ENCODE measurements around the gene TMEM87A.

TMEM87A gene

GRCh38 chr15:42213511-42213910 lies 59.7 kb downstream of the TMEM87A start:
- TF ChIP-seq, protein P1, sequence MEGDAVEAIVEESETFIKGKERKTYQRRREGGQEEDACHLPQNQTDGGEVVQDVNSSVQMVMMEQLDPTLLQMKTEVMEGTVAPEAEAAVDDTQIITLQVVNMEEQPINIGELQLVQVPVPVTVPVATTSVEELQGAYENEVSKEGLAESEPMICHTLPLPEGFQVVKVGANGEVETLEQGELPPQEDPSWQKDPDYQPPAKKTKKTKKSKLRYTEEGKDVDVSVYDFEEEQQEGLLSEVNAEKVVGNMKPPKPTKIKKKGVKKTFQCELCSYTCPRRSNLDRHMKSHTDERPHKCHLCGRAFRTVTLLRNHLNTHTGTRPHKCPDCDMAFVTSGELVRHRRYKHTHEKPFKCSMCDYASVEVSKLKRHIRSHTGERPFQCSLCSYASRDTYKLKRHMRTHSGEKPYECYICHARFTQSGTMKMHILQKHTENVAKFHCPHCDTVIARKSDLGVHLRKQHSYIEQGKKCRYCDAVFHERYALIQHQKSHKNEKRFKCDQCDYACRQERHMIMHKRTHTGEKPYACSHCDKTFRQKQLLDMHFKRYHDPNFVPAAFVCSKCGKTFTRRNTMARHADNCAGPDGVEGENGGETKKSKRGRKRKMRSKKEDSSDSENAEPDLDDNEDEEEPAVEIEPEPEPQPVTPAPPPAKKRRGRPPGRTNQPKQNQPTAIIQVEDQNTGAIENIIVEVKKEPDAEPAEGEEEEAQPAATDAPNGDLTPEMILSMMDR (IDR thresholded peaks at IDR 0.05; ENCODE audit: control insufficient read depth, insufficient read depth, low read depth, low read length, missing control alignments), result no peak
- no peak for DNase-seq (ENCODE audit: low read depth)
- no peak overlapping the region for H3K4me3 ChIP-seq (ENCODE audit: control insufficient read depth, low read depth, low read length)

DNA sequence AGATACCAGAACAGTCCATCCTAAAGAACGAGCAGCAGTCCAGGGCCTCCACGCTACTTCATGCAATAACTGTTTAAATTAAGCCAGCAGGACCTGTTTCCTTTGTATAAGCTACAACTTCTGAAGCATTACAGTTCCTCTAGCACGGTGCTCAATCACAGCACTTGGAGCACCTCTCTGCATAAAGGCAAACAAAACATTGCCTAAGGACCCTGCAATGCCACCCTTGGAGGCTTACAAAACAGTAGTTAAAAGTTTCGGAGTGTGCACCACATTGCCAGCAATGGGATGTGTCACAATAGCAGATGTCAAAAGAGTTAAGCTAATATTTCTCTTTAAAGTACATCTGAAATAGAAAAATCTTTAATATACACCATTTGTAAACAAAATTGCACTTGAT lies 62.5 kb downstream of the TMEM87A start:
- TF ChIP-seq, protein P1 (IDR thresholded peaks at IDR 0.05; ENCODE audit: control insufficient read depth, insufficient read depth, low read depth, low read length, missing control alignments), result no peak
- DNase-seq (ENCODE audit: low read depth), result no peak
- H3K4me3 ChIP-seq (ENCODE audit: control insufficient read depth, low read depth, low read length), result no peak overlapping the region

- TF ChIP-seq, protein P1 (IDR thresholded peaks at IDR 0.05; ENCODE audit: control insufficient read depth, insufficient read depth, low read depth, low read length, missing control alignments), result no peak
- H3K4me3 ChIP-seq (ENCODE audit: control insufficient read depth, low read depth, low read length), result peak within 1 kb of the TSS; percentile 86
- peak; percentile 41 for DNase-seq (ENCODE audit: low read depth)
These were observed 65.3 kb downstream of the TMEM87A start, which contains the start of gene VPS39 for GRCh38 chr15:42207674-42208579. TSS of gene VPS39 (minus strand) at chr15:42208304. CDS start at chr15:42208153, 151 bp downstream.

DNA sequence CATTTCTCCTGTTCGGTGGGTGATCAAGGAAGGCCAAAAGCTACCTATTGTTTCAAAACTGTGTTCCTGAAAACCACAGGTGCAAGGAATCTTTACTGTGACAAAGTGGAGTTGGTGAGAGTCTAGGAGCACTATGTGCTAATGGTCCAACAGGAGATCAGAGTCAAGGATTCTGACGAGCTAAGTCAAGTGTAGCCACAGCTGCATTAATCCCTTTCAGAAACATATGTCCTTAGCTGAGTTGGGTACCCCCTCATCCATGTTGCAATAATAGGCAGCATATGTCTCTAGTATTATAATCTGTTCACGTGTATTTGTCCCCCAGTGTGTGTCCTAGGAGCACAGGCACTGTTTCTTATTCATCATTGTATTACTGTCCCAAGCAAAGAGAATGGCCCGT lies 66.8 kb downstream of the TMEM87A start:
- TF ChIP-seq, protein P1 (IDR thresholded peaks at IDR 0.05; ENCODE audit: control insufficient read depth, insufficient read depth, low read depth, low read length, missing control alignments), result no peak
- no peak for DNase-seq (ENCODE audit: low read depth)
- H3K4me3 ChIP-seq (ENCODE audit: control insufficient read depth, low read depth, low read length), result no peak overlapping the region

DNA sequence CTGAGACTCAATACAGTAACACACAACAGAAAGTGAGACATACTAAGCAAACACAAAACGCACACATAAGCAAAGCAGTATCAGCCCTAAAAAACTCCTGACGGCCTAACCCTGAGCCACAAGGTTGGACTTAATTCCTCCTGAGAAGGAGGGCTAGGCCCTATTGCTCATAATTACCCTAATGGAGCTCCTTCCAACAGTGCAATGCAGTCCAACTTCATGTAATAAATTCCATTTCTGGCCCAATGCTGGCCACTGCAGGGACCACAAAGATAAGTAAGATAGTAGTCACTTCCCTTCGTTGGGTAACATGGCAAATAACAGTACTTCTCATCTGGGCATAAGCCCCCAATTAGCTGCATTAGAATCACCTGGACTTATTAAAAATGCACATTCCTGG lies 69.3 kb downstream of the TMEM87A start:
- peak; percentile 64 for DNase-seq (ENCODE audit: low read depth)
- TF ChIP-seq, protein P1 (IDR thresholded peaks at IDR 0.05; ENCODE audit: control insufficient read depth, insufficient read depth, low read depth, low read length, missing control alignments), result no peak

DNA sequence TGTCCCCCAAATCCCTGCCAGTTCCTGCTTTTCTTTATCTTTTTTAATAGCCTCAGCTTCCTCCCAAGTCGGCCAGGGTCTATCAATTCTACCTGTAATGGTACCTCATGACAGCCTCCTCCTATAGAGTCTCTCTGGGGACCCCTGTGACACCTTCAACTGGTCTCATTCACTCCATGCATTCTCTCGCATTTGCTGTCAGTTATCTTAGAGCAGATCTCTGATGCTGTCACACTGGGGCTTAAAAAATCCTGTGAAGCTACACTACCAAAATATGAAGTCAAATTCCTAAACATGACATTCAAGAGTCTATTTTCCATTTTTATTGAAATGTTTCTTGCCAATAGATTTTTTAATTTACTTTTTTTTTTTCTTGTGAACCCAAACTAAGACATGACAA lies 70.6 kb downstream of the TMEM87A start:
- TF ChIP-seq, protein P1 (IDR thresholded peaks at IDR 0.05; ENCODE audit: control insufficient read depth, insufficient read depth, low read depth, low read length, missing control alignments), result no peak
- no peak for DNase-seq (ENCODE audit: low read depth)
- no peak overlapping the region for H3K4me3 ChIP-seq (ENCODE audit: control insufficient read depth, low read depth, low read length)

More for the DNA sequence above, 69.3 kb downstream of the TMEM87A start:
- H3K4me3 ChIP-seq (ENCODE audit: control insufficient read depth, low read depth, low read length), result no peak overlapping the region

All from AG09309 (cell line).